ENCODE results near the gene CRMP1.

DNA sequence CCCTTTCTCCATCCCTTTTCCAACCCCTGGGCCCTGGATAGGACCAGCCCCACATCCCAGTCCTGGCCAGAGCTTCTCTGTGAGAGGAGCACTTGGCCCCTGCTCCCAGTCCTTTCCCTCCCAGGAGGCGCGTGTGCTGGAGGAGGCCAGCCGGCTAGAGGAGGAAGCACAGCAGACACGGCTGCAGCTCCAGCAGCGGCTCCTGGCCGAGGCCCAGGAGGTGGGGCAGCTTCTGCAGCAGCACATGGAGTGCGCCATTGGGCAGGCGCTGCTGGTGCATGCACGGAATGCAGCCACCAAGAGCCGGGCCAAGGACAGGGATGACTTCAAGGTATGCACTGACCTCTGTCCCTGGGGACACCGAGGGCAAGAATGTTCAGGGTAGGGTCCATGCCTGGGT lies 94.4 kb downstream of the CRMP1 start:
- TF ChIP-seq, protein P1, sequence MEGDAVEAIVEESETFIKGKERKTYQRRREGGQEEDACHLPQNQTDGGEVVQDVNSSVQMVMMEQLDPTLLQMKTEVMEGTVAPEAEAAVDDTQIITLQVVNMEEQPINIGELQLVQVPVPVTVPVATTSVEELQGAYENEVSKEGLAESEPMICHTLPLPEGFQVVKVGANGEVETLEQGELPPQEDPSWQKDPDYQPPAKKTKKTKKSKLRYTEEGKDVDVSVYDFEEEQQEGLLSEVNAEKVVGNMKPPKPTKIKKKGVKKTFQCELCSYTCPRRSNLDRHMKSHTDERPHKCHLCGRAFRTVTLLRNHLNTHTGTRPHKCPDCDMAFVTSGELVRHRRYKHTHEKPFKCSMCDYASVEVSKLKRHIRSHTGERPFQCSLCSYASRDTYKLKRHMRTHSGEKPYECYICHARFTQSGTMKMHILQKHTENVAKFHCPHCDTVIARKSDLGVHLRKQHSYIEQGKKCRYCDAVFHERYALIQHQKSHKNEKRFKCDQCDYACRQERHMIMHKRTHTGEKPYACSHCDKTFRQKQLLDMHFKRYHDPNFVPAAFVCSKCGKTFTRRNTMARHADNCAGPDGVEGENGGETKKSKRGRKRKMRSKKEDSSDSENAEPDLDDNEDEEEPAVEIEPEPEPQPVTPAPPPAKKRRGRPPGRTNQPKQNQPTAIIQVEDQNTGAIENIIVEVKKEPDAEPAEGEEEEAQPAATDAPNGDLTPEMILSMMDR (IDR thresholded peaks at IDR 0.05; ENCODE audit: low read depth, low read length), result no peak
- TF ChIP-seq POLR2A (IDR thresholded peaks at IDR 0.05; ENCODE audit: extremely low read depth, insufficient read length) (no peak), MYC (IDR thresholded peaks at IDR 0.05; ENCODE audit: low read depth, low read length) (no peak)
- TF ChIP-seq, protein P2, sequence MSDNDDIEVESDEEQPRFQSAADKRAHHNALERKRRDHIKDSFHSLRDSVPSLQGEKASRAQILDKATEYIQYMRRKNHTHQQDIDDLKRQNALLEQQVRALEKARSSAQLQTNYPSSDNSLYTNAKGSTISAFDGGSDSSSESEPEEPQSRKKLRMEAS (IDR thresholded peaks at IDR 0.05; ENCODE audit: low read depth, low read length), result no peak
